Upper lobe of left lung (tissue), 6 donors: ENCODE measurements around the gene HNRNPC. TPM values are rescaled to one million over a fixed set of nuclear protein-coding genes. Genes with fewer than 3 reads are reported as not detected.

Source experiments
- ATAC-seq, 2 donors: fragments of 200-7000 bp; cut with Tn5 transposase; one replicate each; pipeline ENCODE4 v1.9.1; 2022; ENCODE audit warnings: mild to moderate bottlenecking in 2 of 2, moderate library complexity in 2 of 2; ENCODE audit not compliant: low FRiP score in 2 of 2
- DNase-seq, 2 donors: peaks; one replicate each; pipeline ENCODE4 v3.0.0-alpha.2; 2019 to 2020
- H3K27ac ChIP-seq, 4 donors: fragments of 200-600 bp; sonication (generic); one replicate each; pipeline ENCODE4 v1.5.1; 2016 to 2019
- H3K27me3 ChIP-seq, 4 donors: fragments of 200-600 bp; sonication (generic); one replicate each; pipeline ENCODE4 v1.5.1; 2017 to 2019
- H3K36me3 ChIP-seq, 4 donors: fragments of 200-600 bp; sonication (generic); one replicate each; pipeline ENCODE4 v1.5.1; 2016 to 2019
- H3K4me1 ChIP-seq, 4 donors: fragments of 200-600 bp; sonication (generic); one replicate each; pipeline ENCODE4 v1.5.1; 2018 to 2019
- H3K4me3 ChIP-seq, 4 donors: fragments of 200-600 bp; sonication (generic); one replicate each; pipeline ENCODE4 v1.5.1; 2017 to 2019; ENCODE audit warnings: mild to moderate bottlenecking in 2 of 4, moderate library complexity in 1 of 4
- H3K9me3 ChIP-seq, 4 donors: fragments of 200-600 bp; sonication (generic); one replicate each; pipeline ENCODE4 v1.5.1; 2018 to 2019
- POLR2A ChIP-seq, 4 donors: fragments of 450-650 bp; IDR thresholded peaks; one replicate each; pipeline ENCODE4 v1.5.1; 2016 to 2017; ENCODE audit warnings: antibody characterized with exemption in 4 of 4, mild to moderate bottlenecking in 2 of 4
- WGBS, 2 donors: methylation state at CpG; one replicate each; pipeline ENCODE4 v1.1.5; 2017 to 2018; 5-methylcytosine and 5-hydroxymethylcytosine counted together
- total RNA-seq, 6 donors: library from RNA; depleted of rRNA in 4 of 6; stranded (reverse); fragments of >200 nt in 4 of 6; gene quantifications; one replicate each; pipeline versions ENCODE4 v1.1.0 to v1.2.1, GENCODE V29; 2016 to 2021
- donor health status: DM: no; HTN: no; CAD: no; lungs with moderate emphysema.
- donor health status: DM: no; HTN: yes; CAD: no; lungs with severe emphysema.

HNRNPC gene
- total RNA-seq, 6 donors from 2014 or later: 119 to 390 (median 293) TPM

GRCh38 chr14:21160061-21160610 lies 109.1 kb downstream of the HNRNPC start:
- Histone ChIP-seq H3K27ac (no peak overlapping the region), H3K4me1 (no peaks in the 10 kb centered on the region), H3K4me3 (no peak overlapping the region), H3K36me3 (no peaks in the 10 kb centered on the region), H3K9me3 (no peaks in the 10 kb centered on the region), H3K27me3 (no peaks in the 10 kb centered on the region)
- DNase-seq (no peak), ATAC-seq (no peak)
- 70 to 86% methylated on average over 4 of the region's 4 CpGs for WGBS, 2 donors
- no peak for TF ChIP-seq POLR2A (IDR thresholded peaks at IDR 0.05)

Other genes with a start within 250 kb of the HNRNPC start
- 100 to 1,000 TPM in 2 of 6 donors, 10 to 100 TPM in 4; 69.7 to 280 (median 90.8) TPM for gene NDRG2, start 244.4 kb downstream of the HNRNPC start, total RNA-seq
- gene TPPP2, start 239.2 kb downstream of the HNRNPC start, total RNA-seq: not detected
- not detected for gene RNASE13, start 234.6 kb downstream of the HNRNPC start, total RNA-seq
- gene RNASE7, start 227.1 kb downstream of the HNRNPC start, total RNA-seq: not detected
- gene RNASE8, start 211.6 kb downstream of the HNRNPC start, total RNA-seq: not detected
- gene ARHGEF40, start 199.1 kb downstream of the HNRNPC start, total RNA-seq: 10 to 100 TPM; 24.8 to 74.4 (median 36.0) TPM
- 10 to 100 TPM; 46.1 to 97.5 (median 56.3) TPM for gene ZNF219, start 170.8 kb downstream of the HNRNPC start, total RNA-seq
- 1 to 10 TPM in 2 of 6 donors, under 1 TPM in 1, not detected in 3; 0.94 to 3.4 (median 1.4) TPM for gene TMEM253, start 168.4 kb downstream of the HNRNPC start, total RNA-seq
- not detected for gene OR5AU1, start 113.4 kb downstream of the HNRNPC start, total RNA-seq
- gene RPGRIP1, start 10.6 kb upstream of the HNRNPC start, total RNA-seq: 1 to 10 TPM in 1 of 6 donors, under 1 TPM in 4, not detected in 1; 0.15 to 1.0 (median 0.34) TPM
- 10 to 100 TPM; 20.1 to 52.0 (median 47.3) TPM for gene SUPT16H, start 114.6 kb upstream of the HNRNPC start, total RNA-seq
- gene CHD8, start 186.7 kb upstream of the HNRNPC start, total RNA-seq: 10 to 100 TPM; 42.2 to 96.4 (median 67.5) TPM
- 10 to 100 TPM; 13.1 to 40.2 (median 33.0) TPM for gene RAB2B, start 207.5 kb upstream of the HNRNPC start, total RNA-seq
- gene TOX4, start 207.8 kb upstream of the HNRNPC start, total RNA-seq: 10 to 100 TPM; 29.0 to 71.6 (median 62.0) TPM
- gene METTL3, start 241.9 kb upstream of the HNRNPC start, total RNA-seq: 100 to 1,000 TPM in 1 of 6 donors, 10 to 100 TPM in 5; 41.7 to 126 (median 47.7) TPM